Astrocyte (in vitro differentiated cells and primary cell): ENCODE results near the gene APOC3. TPM values are rescaled to one million over a fixed set of nuclear protein-coding genes. Genes with fewer than 3 reads are reported as not detected.

Experiments
- DNase-seq: peaks from one replicate; pipeline ENCODE4 v3.0.0-alpha.2; 2010; ENCODE audit warnings: low read depth
- FAIRE-seq: peaks from 2 replicates; lab custom pipeline; 2011; peaks lifted over from hg19 to GRCh38; lab: Jason Lieb, UNC
- H2AFZ ChIP-seq: 2 replicates; pipeline ENCODE4 v1.6.0; 2012; ENCODE audit warnings: low read depth, low read length, inconsistent platforms
- H3K27ac ChIP-seq: 2 replicates; pipeline ENCODE4 v1.5.1; 2011; ENCODE audit warnings: low read depth, low read length, inconsistent platforms
- H3K27me3 ChIP-seq: 2 replicates; pipeline ENCODE4 v1.6.0; 2011; ENCODE audit warnings: low read length, inconsistent platforms; ENCODE audit not compliant: insufficient read depth
- H3K36me3 ChIP-seq: 2 replicates; pipeline ENCODE4 v1.5.1; 2011; ENCODE audit warnings: low read length, inconsistent platforms; ENCODE audit not compliant: insufficient read depth
- H3K4me1 ChIP-seq: 2 replicates; pipeline ENCODE4 v1.5.1; 2011; ENCODE audit warnings: low read length, inconsistent platforms; ENCODE audit not compliant: insufficient read depth
- H3K4me2 ChIP-seq: 2 replicates; pipeline ENCODE4 v1.6.0; 2012; ENCODE audit warnings: low read length, inconsistent platforms
- H3K4me3 ChIP-seq: 2 replicates; pipeline ENCODE4 v1.5.1; 2011; ENCODE audit warnings: low read depth, mild to moderate bottlenecking, low read length, inconsistent platforms; ENCODE audit not compliant: insufficient read depth
- H3K79me2 ChIP-seq: 2 replicates; pipeline ENCODE4 v1.6.0; 2012; ENCODE audit warnings: mild to moderate bottlenecking, low read length, inconsistent platforms; ENCODE audit not compliant: insufficient read depth
- H3K9ac ChIP-seq: 2 replicates; pipeline ENCODE4 v1.6.0; 2012; ENCODE audit warnings: mild to moderate bottlenecking, low read length, inconsistent platforms
- H3K9me3 ChIP-seq: 2 replicates; pipeline ENCODE4 v1.5.1; 2012; ENCODE audit warnings: low read depth, mild to moderate bottlenecking, low read length, inconsistent platforms; ENCODE audit not compliant: insufficient read depth
- H4K20me1 ChIP-seq: 2 replicates; pipeline ENCODE4 v1.6.0; 2012; ENCODE audit warnings: low read length, inconsistent platforms; ENCODE audit not compliant: insufficient read depth
- H3K27ac Mint-ChIP-seq: one replicate; pipeline ENCODE4 v1.8.0; 2021; ENCODE audit warnings: mild to moderate bottlenecking, mixed read lengths; ENCODE audit not compliant: unreplicated experiment
- H3K27me3 Mint-ChIP-seq: one replicate; pipeline ENCODE4 v1.8.0; 2021; ENCODE audit warnings: low read depth, mixed read lengths; ENCODE audit not compliant: unreplicated experiment
- H3K36me3 Mint-ChIP-seq: one replicate; pipeline ENCODE4 v1.8.0; 2021; ENCODE audit warnings: low read depth, mixed read lengths; ENCODE audit not compliant: unreplicated experiment
- H3K4me1 Mint-ChIP-seq: one replicate; pipeline ENCODE4 v1.8.0; 2021; ENCODE audit warnings: low read depth, mixed read lengths; ENCODE audit not compliant: unreplicated experiment
- H3K4me3 Mint-ChIP-seq: one replicate; pipeline ENCODE4 v1.8.0; 2021; ENCODE audit warnings: mild to moderate bottlenecking, moderate library complexity, mixed read lengths; ENCODE audit not compliant: unreplicated experiment
- H3K9me3 Mint-ChIP-seq: one replicate; pipeline ENCODE4 v1.8.0; 2021; ENCODE audit warnings: mild to moderate bottlenecking, mixed read lengths; ENCODE audit not compliant: unreplicated experiment
- CTCF ChIP-seq: IDR thresholded peaks from 2 replicates; pipeline ENCODE4 v1.5.1; 2011; ENCODE audit warnings: low read depth, mild to moderate bottlenecking, inconsistent platforms, low read length, moderate library complexity; ENCODE audit not compliant: insufficient read depth
- EZH2 ChIP-seq: IDR thresholded peaks from 2 replicates; pipeline ENCODE4 v1.6.1; 2012; ENCODE audit warnings: mild to moderate bottlenecking, low read length, inconsistent platforms; ENCODE audit not compliant: insufficient read depth
- total RNA-seq: library from RNA; stranded (reverse); gene quantifications from 2 replicates; pipeline ENCODE4 v1.2.1, GENCODE V29; 2021

The APOC3 gene
- total RNA-seq, 1 donor from 2014 or later, result not detected

DNA sequence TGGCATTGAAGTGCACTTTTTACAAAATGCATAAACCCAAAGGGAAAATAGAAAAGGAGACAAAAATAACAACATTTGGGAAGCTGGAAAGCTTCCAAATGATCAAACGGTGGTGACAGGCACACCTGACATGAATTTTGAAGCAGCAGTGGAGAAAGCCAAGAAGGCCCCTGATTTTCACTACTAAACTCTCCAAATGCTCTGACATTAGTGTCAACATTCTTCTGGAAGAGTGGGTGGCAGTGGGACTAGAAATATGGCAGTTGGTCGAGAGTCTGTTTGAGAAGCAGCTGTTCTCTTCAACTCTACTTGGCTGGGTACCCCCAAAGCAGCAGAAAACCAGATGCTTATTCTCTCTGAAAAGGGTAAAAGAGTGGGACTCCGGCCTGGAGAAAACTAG is 25.7 kb upstream of the APOC3 start:
- no peak overlapping the region for H3K9ac ChIP-seq
- no peaks in the 10 kb centered on the region for H3K36me3 Mint-ChIP-seq
- no peaks in the 10 kb centered on the region for H3K4me1 ChIP-seq
- no peak overlapping the region for H3K4me3 ChIP-seq
- no peaks in the 10 kb centered on the region for H3K9me3 ChIP-seq
- H3K27me3 Mint-ChIP-seq, result peaks cover 6% of the 10 kb centered on the region
- H3K4me1 Mint-ChIP-seq, result no peaks in the 10 kb centered on the region
- no peaks in the 10 kb centered on the region for H3K36me3 ChIP-seq
- no peak overlapping the region for H3K4me2 ChIP-seq
- no peak overlapping the region for H3K27ac ChIP-seq
- H3K27ac Mint-ChIP-seq, result no peak overlapping the region
- H4K20me1 ChIP-seq, result no peaks in the 10 kb centered on the region
- no peaks in the 10 kb centered on the region for H3K9me3 Mint-ChIP-seq
- no peaks in the 10 kb centered on the region for H3K79me2 ChIP-seq
- DNase-seq, result no peak
- H3K4me3 Mint-ChIP-seq, result no peak overlapping the region
- no peak overlapping the region for H2AFZ ChIP-seq
- H3K27me3 ChIP-seq, result peaks cover 11% of the 10 kb centered on the region
- TF ChIP-seq CTCF (no peak), EZH2 (no peak)
- no peak for FAIRE-seq

DNA sequence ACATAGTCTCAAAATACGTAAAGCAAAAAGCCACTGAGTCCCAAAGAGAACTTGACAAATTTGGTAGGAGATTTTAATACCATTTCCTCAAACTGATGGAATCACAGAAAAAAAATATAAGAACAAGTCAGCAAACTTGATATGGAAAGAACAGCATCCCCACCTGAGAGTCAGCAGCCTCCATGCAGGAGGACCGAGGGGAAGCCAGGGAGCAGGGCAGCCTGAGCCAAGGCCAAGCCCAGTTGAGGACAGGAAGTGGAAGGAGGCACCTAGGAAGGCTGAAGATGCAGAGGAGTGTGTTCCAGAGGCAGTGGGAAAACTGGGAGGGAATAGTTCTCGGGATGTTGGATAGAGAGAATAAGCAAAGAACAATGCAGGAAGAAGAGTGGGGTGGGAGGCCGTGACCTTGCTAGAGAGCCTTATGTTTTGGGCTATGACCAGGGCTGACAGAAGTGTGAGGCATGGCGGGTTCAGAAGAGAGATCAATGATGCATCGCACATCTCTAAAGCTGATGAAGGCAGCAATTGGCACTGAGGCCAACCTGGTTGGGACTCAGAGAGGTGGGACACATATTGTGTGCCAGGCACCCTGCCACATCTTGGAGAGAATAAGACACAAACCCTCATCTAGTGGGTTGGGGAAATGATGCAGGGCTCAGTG is 22.0 kb upstream of the APOC3 start:
- Histone ChIP-seq H3K4me1 (no peaks in the 10 kb centered on the region), H3K4me2 (no peak overlapping the region), H3K9me3 (no peaks in the 10 kb centered on the region), H2AFZ (no peak overlapping the region), H3K79me2 (no peaks in the 10 kb centered on the region), H3K27ac (no peak overlapping the region), H3K27me3 (peaks cover 5% of the 10 kb centered on the region), H4K20me1 (no peaks in the 10 kb centered on the region), H3K4me3 (no peak overlapping the region), H3K36me3 (no peaks in the 10 kb centered on the region), H3K9ac (no peak overlapping the region)
- Mint-ChIP-seq H3K27ac (no peak overlapping the region), H3K4me1 (no peaks in the 10 kb centered on the region), H3K36me3 (no peaks in the 10 kb centered on the region), H3K27me3 (peaks cover 6% of the 10 kb centered on the region), H3K4me3 (no peak overlapping the region), H3K9me3 (no peaks in the 10 kb centered on the region)
- DNase-seq, result no peak
- no peak for FAIRE-seq
- TF ChIP-seq CTCF (no peak), EZH2 (no peak)
